ENCODE results near the gene MRPL38.

DNA sequence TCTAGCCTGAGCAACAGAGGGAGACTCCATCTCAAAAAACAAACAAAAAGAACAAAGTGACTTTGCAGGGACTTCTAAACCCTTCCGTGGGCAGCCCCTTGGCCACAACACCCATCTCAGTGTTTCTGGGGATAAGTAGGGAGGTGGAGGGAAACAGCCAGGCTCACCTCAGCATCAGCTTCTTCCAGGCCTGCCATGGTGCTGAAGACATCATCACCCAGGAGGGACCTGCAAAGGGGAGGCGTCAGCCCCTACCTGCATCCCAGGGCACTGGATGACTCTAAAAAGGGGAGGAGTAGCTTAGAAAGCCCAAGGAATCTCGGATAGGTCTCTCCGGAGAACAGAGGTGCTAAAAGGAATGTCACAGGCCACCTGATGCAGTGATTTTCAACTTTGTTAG is 26.4 kb upstream of the MRPL38 start:
- TF ChIP-seq, protein P1, sequence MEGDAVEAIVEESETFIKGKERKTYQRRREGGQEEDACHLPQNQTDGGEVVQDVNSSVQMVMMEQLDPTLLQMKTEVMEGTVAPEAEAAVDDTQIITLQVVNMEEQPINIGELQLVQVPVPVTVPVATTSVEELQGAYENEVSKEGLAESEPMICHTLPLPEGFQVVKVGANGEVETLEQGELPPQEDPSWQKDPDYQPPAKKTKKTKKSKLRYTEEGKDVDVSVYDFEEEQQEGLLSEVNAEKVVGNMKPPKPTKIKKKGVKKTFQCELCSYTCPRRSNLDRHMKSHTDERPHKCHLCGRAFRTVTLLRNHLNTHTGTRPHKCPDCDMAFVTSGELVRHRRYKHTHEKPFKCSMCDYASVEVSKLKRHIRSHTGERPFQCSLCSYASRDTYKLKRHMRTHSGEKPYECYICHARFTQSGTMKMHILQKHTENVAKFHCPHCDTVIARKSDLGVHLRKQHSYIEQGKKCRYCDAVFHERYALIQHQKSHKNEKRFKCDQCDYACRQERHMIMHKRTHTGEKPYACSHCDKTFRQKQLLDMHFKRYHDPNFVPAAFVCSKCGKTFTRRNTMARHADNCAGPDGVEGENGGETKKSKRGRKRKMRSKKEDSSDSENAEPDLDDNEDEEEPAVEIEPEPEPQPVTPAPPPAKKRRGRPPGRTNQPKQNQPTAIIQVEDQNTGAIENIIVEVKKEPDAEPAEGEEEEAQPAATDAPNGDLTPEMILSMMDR (IDR thresholded peaks at IDR 0.05; ENCODE audit: insufficient read depth, low read depth, low read length): no peak
- no peak for TF ChIP-seq EZH2 (IDR thresholded peaks at IDR 0.05; ENCODE audit: insufficient read depth, low read length)

All from astrocyte (in vitro differentiated cells and primary cell).